ENCODE measurements around the gene BCR.

Gene BCR

DNA sequence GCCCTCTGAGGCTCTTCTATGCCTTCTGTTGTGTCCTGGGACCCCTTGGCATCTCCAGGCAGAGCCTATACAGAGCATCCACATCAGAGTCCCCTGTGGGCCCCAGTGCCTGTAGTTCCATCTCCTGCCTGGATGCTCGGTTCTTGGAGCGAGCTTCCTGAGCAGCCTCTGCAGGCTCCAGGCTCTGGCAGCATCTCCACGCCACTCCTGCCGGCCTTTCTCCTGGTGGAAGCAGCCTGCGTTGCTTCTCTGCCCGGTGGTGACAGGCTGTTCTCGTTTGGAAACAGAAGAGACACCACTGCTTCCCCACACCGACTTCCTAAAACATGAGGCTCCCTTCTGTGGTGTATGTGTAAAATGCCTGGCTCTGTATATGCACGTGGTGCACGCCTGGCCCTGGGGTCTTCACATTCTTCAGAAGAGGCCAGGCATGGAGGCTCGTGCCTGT is 52.8 kb downstream of the BCR start:
- no peak for DNase-seq

DNA sequence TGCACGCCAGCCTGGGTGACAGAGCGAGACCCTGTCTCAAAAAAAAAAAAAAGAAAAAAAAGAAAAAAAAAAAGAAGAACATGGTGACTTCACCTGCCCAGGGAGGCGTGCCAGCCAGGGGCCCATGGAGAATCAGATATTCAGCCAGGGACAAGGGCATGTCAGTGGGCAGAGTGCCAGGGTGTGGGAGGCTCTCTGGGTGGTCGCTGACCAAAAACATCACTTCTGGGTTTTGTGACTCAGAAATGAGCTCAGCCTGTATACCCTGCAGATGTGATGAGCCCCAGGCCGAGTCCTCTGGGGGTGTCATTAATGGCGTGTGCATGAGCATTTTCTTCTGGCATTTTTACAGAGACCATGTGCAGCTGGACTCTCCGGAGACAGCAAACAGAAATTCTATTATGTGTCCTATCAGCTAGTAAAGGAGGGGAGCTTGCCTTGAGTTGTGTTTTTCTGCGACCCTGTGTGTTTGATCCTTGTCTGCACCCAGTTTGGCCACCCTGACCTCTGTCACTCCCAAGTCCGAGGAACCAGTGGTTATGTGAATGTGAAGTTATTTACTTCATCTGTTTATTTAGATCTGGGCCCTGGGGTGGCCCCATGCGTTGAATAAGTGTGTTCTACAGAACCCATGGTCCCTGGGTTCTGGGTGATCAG is 53.6 kb downstream of the BCR start:
- peak; percentile 64 for DNase-seq

DNA sequence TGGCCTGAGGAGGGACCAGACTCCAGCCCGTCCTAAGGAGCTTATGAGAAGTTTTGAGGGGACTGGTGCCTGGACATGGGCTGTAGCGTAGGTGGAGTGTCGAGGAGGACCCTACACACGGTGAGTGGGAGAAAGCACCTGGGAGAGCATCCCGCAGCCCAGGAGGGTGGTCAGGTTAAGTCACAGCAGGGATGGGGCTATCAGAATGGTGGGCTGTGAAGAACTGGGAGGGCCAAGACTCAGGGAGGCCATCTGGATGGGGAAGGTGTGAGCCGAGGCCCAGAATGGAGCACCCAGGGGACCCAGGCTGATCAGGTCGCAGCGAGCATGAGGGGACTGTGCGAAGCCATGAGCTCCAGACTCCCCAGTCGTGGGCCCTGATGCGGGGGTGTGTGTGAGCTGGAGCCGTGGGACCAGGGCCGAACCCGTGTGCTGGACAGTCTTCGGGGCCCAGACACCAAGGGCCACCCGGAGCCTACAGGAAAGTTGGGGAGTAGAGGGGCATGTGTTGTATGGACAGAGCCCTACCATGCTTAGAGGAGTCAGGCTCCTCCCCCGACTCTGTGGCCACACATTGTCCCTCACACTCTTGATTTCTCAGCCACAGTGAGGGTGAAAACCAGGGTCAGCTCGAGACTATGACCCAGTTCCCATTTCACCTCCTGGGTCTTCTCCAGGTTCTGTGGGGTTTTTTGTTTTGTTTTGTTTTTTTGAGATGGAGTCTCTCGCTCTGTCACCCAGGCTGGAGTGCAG is 54.3 kb downstream of the BCR start:
- no peak for DNase-seq

GRCh38 chr22:23235425-23235824 is 55.1 kb downstream of the BCR start:
- no peak for DNase-seq

DNA sequence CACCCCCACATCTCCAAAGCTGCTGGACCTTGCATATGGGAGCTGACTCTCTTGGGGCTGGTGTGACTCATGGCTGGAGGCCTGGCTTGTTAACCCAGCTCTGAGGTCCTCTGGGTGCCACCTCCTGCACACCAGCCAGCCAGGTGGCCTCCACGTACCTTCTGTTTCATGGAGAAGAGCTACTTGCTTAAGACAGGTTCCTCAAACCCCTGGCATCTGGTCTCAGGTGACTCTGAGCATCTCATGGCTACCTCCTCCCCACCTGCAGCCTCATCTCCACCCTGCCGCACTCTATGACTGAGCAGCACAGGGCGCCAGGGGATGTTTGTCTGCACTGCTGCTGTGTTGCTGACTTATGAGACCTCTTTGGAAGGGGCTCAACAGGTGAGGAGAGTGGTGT is 55.7 kb downstream of the BCR start:
- DNase-seq = no peak

- DNase-seq = no peak
These were observed 56.3 kb downstream of the BCR start for GRCh38 chr22:23236440-23237184.

DNA sequence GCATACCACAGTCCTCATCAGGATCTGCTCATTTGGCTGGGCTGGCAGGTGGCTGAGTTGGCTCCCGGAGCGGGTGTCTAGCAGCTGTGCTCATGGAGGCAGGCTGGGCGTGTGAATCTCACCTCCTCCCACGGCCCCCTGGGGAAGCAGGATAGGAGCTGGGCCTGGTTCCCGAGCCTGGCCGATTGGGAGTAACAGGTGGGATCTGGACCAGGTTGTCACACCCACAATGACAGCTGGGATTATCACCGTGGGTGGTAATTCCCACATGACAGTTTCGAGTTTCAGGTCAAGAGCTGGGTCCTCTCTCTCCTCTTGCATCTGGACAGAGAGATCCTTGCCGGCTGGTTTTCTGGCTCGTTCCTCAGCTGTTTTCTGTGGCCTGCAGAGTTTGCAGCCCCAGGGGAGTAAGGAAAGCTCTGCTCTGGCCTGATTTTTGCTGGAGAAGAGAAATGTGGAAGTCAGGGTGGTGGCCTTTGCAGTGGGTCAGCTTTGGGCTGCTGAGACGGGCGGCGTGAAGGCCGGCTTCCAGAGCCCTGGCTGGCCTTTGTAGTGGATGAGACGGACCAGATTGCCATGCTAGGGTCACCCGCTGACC is 57.0 kb downstream of the BCR start:
- no peak for DNase-seq

- DNase-seq = peak; percentile 62
These were observed 57.5 kb downstream of the BCR start for GRCh38 chr22:23237841-23238240.

- DNase-seq = no peak
These were observed 58.4 kb downstream of the BCR start for GRCh38 chr22:23238707-23239106.

DNA sequence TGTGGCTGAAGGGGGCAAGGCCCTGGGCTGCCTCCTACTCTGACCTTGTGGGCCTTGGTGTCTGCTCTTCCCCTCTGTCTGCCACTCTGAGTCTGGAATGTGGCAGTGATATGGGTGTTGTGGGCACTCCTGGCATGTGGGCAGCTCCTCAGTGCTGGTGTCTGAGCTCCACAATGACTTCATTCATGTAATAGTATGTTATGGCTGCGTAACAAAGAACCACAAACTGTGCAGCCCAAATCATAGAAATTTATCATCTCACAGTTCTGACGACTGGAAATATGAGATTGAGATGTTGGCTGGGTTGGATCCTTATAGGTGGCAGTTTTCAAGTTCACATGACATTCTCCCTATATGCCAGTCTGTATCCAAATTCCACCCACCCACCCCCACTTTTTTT is 59.1 kb downstream of the BCR start:
- no peak for DNase-seq

- DNase-seq = peak; percentile 56
These were observed 60.5 kb downstream of the BCR start for GRCh38 chr22:23240639-23241389.

DNA sequence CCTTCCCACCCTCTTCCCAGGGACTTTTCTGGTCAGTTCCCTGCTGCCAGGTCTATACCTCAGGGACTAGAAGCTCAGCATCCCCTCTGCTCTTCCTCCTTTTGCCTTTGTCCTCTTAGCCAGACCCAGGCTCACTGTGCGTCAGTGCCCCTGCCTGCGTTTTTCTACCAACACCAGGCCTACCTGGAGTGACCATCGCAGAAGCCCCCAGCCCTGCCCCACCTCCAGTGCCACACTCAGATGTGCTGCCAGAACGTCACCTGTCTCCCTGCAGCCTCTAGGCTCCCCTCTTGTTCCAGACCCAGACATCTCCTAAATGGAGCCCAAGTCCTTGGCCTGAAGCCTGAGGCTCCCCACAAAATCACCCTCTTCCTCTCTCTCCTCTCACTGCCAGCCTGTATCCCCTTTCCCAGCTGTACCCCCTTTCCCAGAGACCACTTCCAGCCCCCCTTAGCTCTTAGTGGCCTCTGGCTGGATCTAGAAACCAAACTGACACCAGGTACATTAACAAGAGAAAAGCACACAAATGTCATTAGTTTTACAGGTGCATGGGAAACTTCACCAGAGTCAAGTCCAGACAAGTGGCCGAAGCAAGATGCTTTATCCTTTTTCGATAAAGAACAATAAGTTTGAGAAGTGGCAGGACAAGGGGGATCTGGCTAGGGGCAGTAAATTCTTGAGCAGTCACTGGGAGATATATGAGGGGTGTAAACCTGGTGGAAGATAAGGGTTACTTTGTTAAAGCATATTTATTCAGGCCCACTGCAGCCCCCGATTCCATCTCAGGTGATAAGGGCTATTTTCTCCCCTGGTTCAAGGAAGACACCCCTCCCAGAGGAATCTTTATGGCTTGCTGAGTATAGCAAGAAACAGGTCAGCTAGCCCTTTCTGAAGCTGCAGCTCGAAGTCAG is 61.5 kb downstream of the BCR start:
- DNase-seq = no peak

DNA sequence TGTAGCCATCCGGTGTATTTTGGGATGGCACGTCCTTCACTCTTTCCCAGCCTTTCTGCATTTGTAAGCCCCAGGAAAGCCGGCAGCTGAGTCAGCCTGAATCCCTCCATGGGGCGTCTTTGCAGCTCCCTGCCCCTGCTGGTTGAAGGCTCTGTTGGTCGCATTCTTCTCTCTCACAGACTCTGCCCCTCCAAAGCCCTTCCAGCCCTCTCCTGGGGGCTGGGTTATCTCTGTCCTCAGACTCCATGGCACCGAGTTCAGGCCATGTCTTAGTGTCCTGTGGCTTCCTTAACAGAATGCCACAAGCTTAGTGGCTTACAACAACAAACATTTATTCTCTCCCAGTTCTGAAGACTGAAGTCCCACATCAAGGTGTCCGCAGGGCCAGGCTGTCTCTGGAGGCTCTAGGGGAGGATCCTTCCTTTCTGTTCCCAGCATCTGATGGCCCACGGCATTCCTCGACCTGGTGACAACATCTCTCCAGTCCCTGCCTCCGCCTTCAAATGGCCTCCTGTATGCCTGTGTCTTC is 62.2 kb downstream of the BCR start:
- no peak for DNase-seq

- DNase-seq = peak; percentile 77
These were observed 62.8 kb downstream of the BCR start for GRCh38 chr22:23243006-23243573.

DNA sequence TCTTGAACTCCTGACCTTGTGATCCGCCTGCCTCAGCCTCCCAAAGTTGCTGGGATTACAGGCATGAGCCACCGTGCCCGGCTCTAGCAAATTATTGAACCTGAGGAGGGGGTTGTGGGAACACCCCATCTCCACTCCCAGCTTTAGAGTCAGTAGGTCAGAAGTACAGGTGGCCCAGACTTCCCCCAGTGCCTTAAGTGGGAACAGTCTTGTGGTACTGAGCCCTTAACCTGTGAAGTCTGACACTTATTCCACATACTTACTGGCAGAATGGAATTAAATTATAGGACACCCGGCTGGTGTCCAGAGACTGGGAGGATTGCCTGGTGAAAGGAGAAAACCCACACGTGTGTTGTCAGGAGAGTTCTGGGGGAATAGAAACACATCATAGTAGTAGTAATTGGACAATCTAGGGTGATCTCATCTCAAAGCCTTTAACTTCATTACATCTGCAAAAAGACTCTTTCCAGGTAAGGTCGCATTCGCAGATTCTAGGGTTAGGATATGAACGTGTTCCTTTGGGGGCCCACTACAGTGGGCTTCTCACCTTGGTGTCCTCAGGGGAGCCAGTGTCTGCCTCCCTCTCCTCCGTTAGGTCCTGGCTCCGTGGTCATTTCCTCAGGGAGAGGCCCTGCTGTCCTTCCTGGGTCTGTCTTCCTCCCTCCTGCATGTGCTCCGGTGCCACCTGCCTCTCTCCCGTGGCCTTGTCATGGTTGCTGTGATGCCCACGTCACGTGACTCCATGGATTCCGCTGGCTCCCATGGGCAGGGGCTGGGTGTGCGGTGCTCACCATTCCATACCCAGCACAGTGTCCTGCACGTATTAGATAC is 63.8 kb downstream of the BCR start:
- no peak for DNase-seq

DNA sequence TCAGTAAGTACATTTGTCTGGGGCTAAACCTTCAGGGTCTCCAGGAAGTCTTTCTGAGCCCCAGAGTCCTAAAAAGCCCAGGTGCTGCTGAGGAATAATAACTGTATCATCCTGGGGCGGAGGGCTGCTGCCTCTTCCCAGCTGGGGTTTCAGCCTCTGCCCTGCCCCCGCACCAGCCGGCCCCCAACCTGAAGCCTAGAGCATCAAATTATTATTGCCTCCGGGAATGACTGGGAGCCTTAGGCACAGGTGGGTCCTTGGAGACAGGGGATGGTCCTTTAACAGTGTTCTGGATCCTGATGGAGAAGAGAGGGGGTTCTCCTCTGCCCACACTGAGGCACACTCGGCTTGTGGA is 64.4 kb downstream of the BCR start:
- no peak for DNase-seq

- DNase-seq = no peak
These were observed 64.9 kb downstream of the BCR start for GRCh38 chr22:23245045-23245798.

DNA sequence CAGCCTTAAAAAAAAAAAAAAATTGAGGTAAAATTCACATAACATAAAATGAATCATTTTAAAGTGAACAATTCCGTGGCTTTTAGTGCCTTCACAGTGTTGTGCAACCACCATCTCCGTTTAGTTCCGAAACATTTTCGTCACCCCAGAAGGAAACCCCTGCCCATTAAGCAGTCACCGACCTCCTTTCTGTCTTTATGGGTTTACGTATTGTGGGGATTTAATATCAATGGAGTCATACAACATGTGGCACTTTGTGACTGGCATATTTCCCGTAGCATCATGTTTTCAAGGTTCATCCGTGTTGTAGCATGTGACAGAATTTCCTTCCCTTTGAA is 65.5 kb downstream of the BCR start:
- DNase-seq = no peak

- DNase-seq = no peak
These were observed 66.9 kb downstream of the BCR start for GRCh38 chr22:23246982-23247766.
